HUES64 (cell line): ENCODE results near the gene GALP.
"Not testable (repeated sequence)": the region's sequence is repeated elsewhere in the genome, so short reads cannot be mapped to it uniquely, and the experiment has no call there.

Source experiments
- H3K27ac ChIP-seq: 2 replicates; pipeline ENCODE4 v1.7.0; 2013; ENCODE audit warnings: low read depth, low read length, inconsistent platforms
- H3K27me3 ChIP-seq: 2 replicates; pipeline ENCODE4 v1.6.1; 2013; ENCODE audit warnings: mild to moderate bottlenecking, low read length; ENCODE audit not compliant: insufficient read depth
- H3K36me3 ChIP-seq: 2 replicates; pipeline ENCODE4 v1.6.1; 2013; ENCODE audit warnings: mild to moderate bottlenecking, low read length; ENCODE audit not compliant: insufficient read depth
- H3K4me1 ChIP-seq: 2 replicates; pipeline ENCODE4 v1.6.1; 2013; ENCODE audit warnings: mild to moderate bottlenecking, low read length, moderate library complexity; ENCODE audit not compliant: insufficient read depth
- H3K4me3 ChIP-seq: 2 replicates; pipeline ENCODE4 v1.5.1; 2013; ENCODE audit warnings: mild to moderate bottlenecking, low read length, moderate library complexity
- H3K9ac ChIP-seq: 2 replicates; pipeline ENCODE4 v1.6.1; 2013; ENCODE audit warnings: mild to moderate bottlenecking, low read depth, low read length
- H3K9me3 ChIP-seq: 2 replicates; pipeline ENCODE4 v1.6.1; 2013; ENCODE audit warnings: low read depth, low read length; ENCODE audit not compliant: insufficient read depth
- WGBS: fragments of 150-250, 120-280 bp; methylation state at CpG from one replicate; pipeline ENCODE4 v1.1.7; 2013; ENCODE audit warnings: missing lambda C conversion rate; 5-methylcytosine and 5-hydroxymethylcytosine counted together

The GALP gene

GRCh38 chr19:56148096-56148495, 27.7 kb upstream of the GALP start:
- 94% methylated on average over 15 of the region's 15 CpGs for WGBS
- H3K4me3 ChIP-seq = no peak overlapping the region
- peaks cover 26% of the 10 kb centered on the region for H3K36me3 ChIP-seq
- no peak overlapping the region for H3K27ac ChIP-seq
- H3K9ac ChIP-seq = no peak overlapping the region
- no peaks in the 10 kb centered on the region for H3K27me3 ChIP-seq
- H3K4me1 ChIP-seq = peaks cover 9% of the 10 kb centered on the region
- H3K9me3 ChIP-seq = no peaks in the 10 kb centered on the region

GRCh38 chr19:56148955-56149655, 26.7 kb upstream of the GALP start:
- WGBS = 91% methylated on average over 12 of the region's 12 CpGs
- not testable (repeated sequence) for H3K9me3 ChIP-seq, H3K27me3 ChIP-seq, H3K4me3 ChIP-seq, H3K27ac ChIP-seq, H3K9ac ChIP-seq
- Histone ChIP-seq H3K36me3 (peaks cover 26% of the 10 kb centered on the region), H3K4me1 (peaks cover 18% of the 10 kb centered on the region)

GRCh38 chr19:56149656-56150038, 26.2 kb upstream of the GALP start:
- no peak overlapping the region for H3K4me3 ChIP-seq
- WGBS = 95% methylated on average over 5 of the region's 5 CpGs
- no peaks in the 10 kb centered on the region for H3K9me3 ChIP-seq
- no peak overlapping the region for H3K27ac ChIP-seq
- H3K36me3 ChIP-seq = peaks cover 30% of the 10 kb centered on the region
- H3K27me3 ChIP-seq = no peaks in the 10 kb centered on the region
- no peak overlapping the region for H3K9ac ChIP-seq
- peaks cover 18% of the 10 kb centered on the region for H3K4me1 ChIP-seq

- H3K27ac ChIP-seq = no peak overlapping the region
- no peaks in the 10 kb centered on the region for H3K9me3 ChIP-seq
- 95% methylated on average over 11 of the region's 11 CpGs for WGBS
- H3K36me3 ChIP-seq = peaks cover 35% of the 10 kb centered on the region
- H3K9ac ChIP-seq = no peak overlapping the region
- no peak overlapping the region for H3K4me3 ChIP-seq
- H3K4me1 ChIP-seq = peaks cover 21% of the 10 kb centered on the region
- H3K27me3 ChIP-seq = no peaks in the 10 kb centered on the region
These were observed 25.4 kb upstream of the GALP start for GRCh38 chr19:56150358-56150757.

- H3K4me3 ChIP-seq = no peak overlapping the region
- no peak overlapping the region for H3K9ac ChIP-seq
- no peaks in the 10 kb centered on the region for H3K27me3 ChIP-seq
- 73% methylated on average over 2 of the region's 2 CpGs for WGBS
- H3K4me1 ChIP-seq = peaks cover 21% of the 10 kb centered on the region
- peaks cover 45% of the 10 kb centered on the region for H3K36me3 ChIP-seq
- H3K27ac ChIP-seq = no peak overlapping the region
- H3K9me3 ChIP-seq = no peaks in the 10 kb centered on the region
These were observed 23.2 kb upstream of the GALP start for GRCh38 chr19:56152644-56153043.

GRCh38 chr19:56153507-56153906, 22.3 kb upstream of the GALP start:
- 0 out of 2 replicates have a peak overlapping the region, but pooled peaks have one; percentile 15 for H3K9ac ChIP-seq
- no peaks in the 10 kb centered on the region for H3K9me3 ChIP-seq
- 14% methylated on average over 6 of the region's 6 CpGs for WGBS
- H3K4me1 ChIP-seq = peaks cover 21% of the 10 kb centered on the region
- H3K36me3 ChIP-seq = peaks cover 43% of the 10 kb centered on the region
- H3K27me3 ChIP-seq = no peaks in the 10 kb centered on the region
- H3K27ac ChIP-seq = peak overlapping the region; percentile 58; the same call in 1 of the 2 replicates
- 0 out of 2 replicates have a peak overlapping the region, but pooled peaks have one; percentile 8 for H3K4me3 ChIP-seq

GRCh38 chr19:56155124-56155687, 20.6 kb upstream of the GALP start:
- WGBS = 80% methylated on average over 17 of the region's 17 CpGs
- Histone ChIP-seq H3K9me3 (no peaks in the 10 kb centered on the region), H3K4me1 (peaks cover 21% of the 10 kb centered on the region), H3K27me3 (no peaks in the 10 kb centered on the region), H3K36me3 (peaks cover 43% of the 10 kb centered on the region), H3K4me3 (no peak overlapping the region), H3K27ac (no peak overlapping the region), H3K9ac (no peak overlapping the region)

GRCh38 chr19:56156768-56157167, 19.0 kb upstream of the GALP start:
- peaks cover 46% of the 10 kb centered on the region for H3K36me3 ChIP-seq
- no peaks in the 10 kb centered on the region for H3K27me3 ChIP-seq
- peaks cover 21% of the 10 kb centered on the region for H3K4me1 ChIP-seq
- H3K4me3 ChIP-seq = no peak overlapping the region
- H3K9ac ChIP-seq = no peak overlapping the region
- H3K27ac ChIP-seq = no peak overlapping the region
- 95% methylated on average over 11 of the region's 11 CpGs for WGBS
- H3K9me3 ChIP-seq = no peaks in the 10 kb centered on the region

- H3K4me3 ChIP-seq = no peak overlapping the region
- no peak overlapping the region for H3K27ac ChIP-seq
- no peak overlapping the region for H3K9ac ChIP-seq
- H3K4me1 ChIP-seq = peaks cover 10% of the 10 kb centered on the region
- H3K9me3 ChIP-seq = no peaks in the 10 kb centered on the region
- H3K27me3 ChIP-seq = no peaks in the 10 kb centered on the region
- peaks cover 46% of the 10 kb centered on the region for H3K36me3 ChIP-seq
- WGBS = 95% methylated on average over 16 of the region's 16 CpGs
These were observed 17.5 kb upstream of the GALP start for GRCh38 chr19:56158170-56158757.

GRCh38 chr19:56159009-56159559, 16.7 kb upstream of the GALP start:
- H3K27ac ChIP-seq = no peak overlapping the region
- whole genome bisulfite sequencing = 93% methylated on average over 9 of the region's 9 CpGs
- H3K36me3 ChIP-seq = peaks cover 46% of the 10 kb centered on the region
- no peaks in the 10 kb centered on the region for H3K9me3 ChIP-seq
- no peak overlapping the region for H3K9ac ChIP-seq
- no peak overlapping the region for H3K4me3 ChIP-seq
- peaks cover 3% of the 10 kb centered on the region; the same call in 1 of the 2 replicates for H3K4me1 ChIP-seq
- H3K27me3 ChIP-seq = no peaks in the 10 kb centered on the region

- Histone ChIP-seq H3K27me3 (no peaks in the 10 kb centered on the region), H3K36me3 (peaks cover 42% of the 10 kb centered on the region), H3K4me1 (peaks cover 3% of the 10 kb centered on the region; the same call in 1 of the 2 replicates)
These were observed 16.1 kb upstream of the GALP start for GRCh38 chr19:56159622-56160271.

More at GRCh38 chr19:56159622-56160271, 16.1 kb upstream of the GALP start:
- H3K27ac ChIP-seq = no peak overlapping the region
- no peak overlapping the region for H3K4me3 ChIP-seq
- H3K9ac ChIP-seq = no peak overlapping the region
- no peaks in the 10 kb centered on the region for H3K9me3 ChIP-seq
- 96% methylated on average over 69 of the region's 69 CpGs for WGBS
